Skeletal muscle satellite cell (primary cell): ENCODE data around the gene IL18R1.

Source experiments
- H3K27me3 ChIP-seq: 2 replicates; pipeline ENCODE4 v1.7.0; 2013; ENCODE audit warnings: low read length; ENCODE audit not compliant: control insufficient read depth, insufficient read depth
- H3K36me3 ChIP-seq: 2 replicates; pipeline ENCODE4 v1.7.0; 2013; ENCODE audit warnings: mild to moderate bottlenecking, control low read depth, low read length; ENCODE audit not compliant: insufficient read depth
- H3K4me1 ChIP-seq: 2 replicates; pipeline ENCODE4 v1.7.0; 2013; ENCODE audit warnings: low read length; ENCODE audit not compliant: control insufficient read depth, insufficient read depth
- H3K4me2 ChIP-seq: 2 replicates; pipeline ENCODE4 v1.7.0; 2013; ENCODE audit warnings: mild to moderate bottlenecking, low read length
- H3K4me3 ChIP-seq: 2 replicates; pipeline ENCODE4 v1.7.0; 2013; ENCODE audit warnings: low read length
- H3K9ac ChIP-seq: 2 replicates; pipeline ENCODE4 v1.7.0; 2013; ENCODE audit warnings: mild to moderate bottlenecking, low read depth, low read length, moderate library complexity
- H3K9me3 ChIP-seq: replicated peaks from 2 replicates; pipeline ENCODE4 v1.7.0; 2013; ENCODE audit warnings: mild to moderate bottlenecking, control low read depth, low read length

Gene IL18R1

GRCh38 chr2:102396012-102396411 is 40.4 kb downstream of the IL18R1 start:
- Histone ChIP-seq H3K36me3 (no peaks in the 10 kb centered on the region), H3K4me1 (no peaks in the 10 kb centered on the region), H3K9me3 (no peaks in the 10 kb centered on the region), H3K4me2 (no peak overlapping the region), H3K9ac (no peak overlapping the region), H3K27me3 (peaks cover 13% of the 10 kb centered on the region), H3K4me3 (no peak overlapping the region)

- H3K36me3 ChIP-seq = no peaks in the 10 kb centered on the region
- no peaks in the 10 kb centered on the region for H3K9me3 ChIP-seq
- H3K4me2 ChIP-seq = no peak overlapping the region
- no peaks in the 10 kb centered on the region for H3K4me1 ChIP-seq
- no peak overlapping the region for H3K4me3 ChIP-seq
- H3K9ac ChIP-seq = no peak overlapping the region
- peaks cover 13% of the 10 kb centered on the region for H3K27me3 ChIP-seq
Measured at GRCh38 chr2:102397209-102397608, 41.6 kb downstream of the IL18R1 start.

- no peak overlapping the region for H3K4me2 ChIP-seq
- peaks cover 6% of the 10 kb centered on the region for H3K27me3 ChIP-seq
- H3K36me3 ChIP-seq = no peaks in the 10 kb centered on the region
- H3K9ac ChIP-seq = no peak overlapping the region
- no peak overlapping the region for H3K4me3 ChIP-seq
- H3K9me3 ChIP-seq = no peaks in the 10 kb centered on the region
- H3K4me1 ChIP-seq = no peaks in the 10 kb centered on the region
Measured at GRCh38 chr2:102399499-102400141, 44.0 kb downstream of the IL18R1 start.

DNA sequence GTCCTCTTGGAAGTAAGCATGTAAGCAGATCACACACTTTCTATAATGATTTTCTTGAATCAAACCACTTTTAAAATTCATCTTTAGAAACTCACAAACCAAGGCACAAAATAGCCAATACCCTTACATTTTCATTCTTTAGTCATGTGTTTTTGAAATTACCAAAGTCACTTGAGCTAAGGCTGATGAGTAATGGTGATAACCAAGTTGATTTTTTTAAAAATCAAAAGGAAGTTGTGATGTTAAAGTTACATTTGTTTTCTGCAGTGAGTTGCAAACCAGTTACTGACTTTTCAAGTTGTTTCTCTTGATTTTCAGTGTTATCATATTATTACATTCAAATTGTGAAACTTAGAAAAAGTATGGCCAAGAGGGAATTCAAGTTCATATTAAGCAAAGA is 45.9 kb downstream of the IL18R1 start:
- Histone ChIP-seq H3K36me3 (no peaks in the 10 kb centered on the region), H3K9me3 (no peaks in the 10 kb centered on the region), H3K9ac (no peak overlapping the region), H3K4me3 (no peak overlapping the region), H3K4me2 (no peak overlapping the region), H3K27me3 (peaks cover 6% of the 10 kb centered on the region), H3K4me1 (no peaks in the 10 kb centered on the region)

DNA sequence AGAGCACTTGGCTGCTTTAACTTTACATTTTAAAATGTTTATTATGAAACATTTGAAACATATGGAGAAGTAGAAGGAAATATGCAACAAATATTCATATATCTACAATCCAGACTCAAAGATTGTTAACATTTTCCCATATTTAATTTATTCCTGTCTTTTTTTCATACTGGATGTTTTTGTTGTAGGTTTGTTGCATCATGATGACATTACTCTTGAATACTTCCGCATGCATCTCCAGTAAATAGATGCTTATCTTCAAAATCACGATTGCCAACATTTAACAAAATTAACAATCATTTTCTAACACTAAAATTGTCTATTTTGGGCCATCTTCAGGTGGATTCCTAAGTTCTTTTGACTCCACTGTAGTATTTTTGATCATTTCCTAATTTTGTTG is 46.3 kb downstream of the IL18R1 start:
- Histone ChIP-seq H3K4me2 (no peak overlapping the region), H3K9me3 (no peaks in the 10 kb centered on the region), H3K4me3 (no peak overlapping the region), H3K36me3 (no peaks in the 10 kb centered on the region), H3K9ac (no peak overlapping the region), H3K27me3 (peaks cover 6% of the 10 kb centered on the region), H3K4me1 (no peaks in the 10 kb centered on the region)

DNA sequence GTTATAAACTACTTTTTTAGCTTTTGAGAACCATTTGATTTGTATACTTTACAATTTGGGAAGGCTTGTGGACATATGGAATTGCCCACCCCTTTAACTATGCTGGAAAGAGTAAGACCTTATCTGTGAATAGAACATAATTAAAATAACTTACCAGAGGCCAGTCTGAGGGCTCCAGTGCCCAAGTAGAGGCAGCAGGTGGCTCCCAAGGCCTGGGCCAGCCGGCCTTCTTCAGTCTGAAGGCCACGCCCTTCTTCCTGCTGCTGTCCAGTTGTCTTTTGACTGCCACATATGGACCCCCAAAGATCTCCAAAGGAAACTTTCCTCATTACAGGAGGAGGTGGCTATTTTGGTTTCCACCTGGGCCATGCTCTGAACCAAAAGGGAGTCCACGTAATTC is 55.4 kb downstream of the IL18R1 start:
- Histone ChIP-seq H3K27me3 (peaks cover 7% of the 10 kb centered on the region), H3K36me3 (no peaks in the 10 kb centered on the region), H3K9me3 (no peaks in the 10 kb centered on the region), H3K9ac (no peak overlapping the region), H3K4me1 (no peaks in the 10 kb centered on the region), H3K4me2 (no peak overlapping the region), H3K4me3 (no peak overlapping the region)

- Histone ChIP-seq H3K4me1 (no peaks in the 10 kb centered on the region), H3K9ac (no peak overlapping the region), H3K4me2 (no peak overlapping the region), H3K9me3 (no peaks in the 10 kb centered on the region), H3K27me3 (peaks cover 7% of the 10 kb centered on the region), H3K36me3 (no peaks in the 10 kb centered on the region), H3K4me3 (no peak overlapping the region)
Measured at GRCh38 chr2:102412199-102412598, 56.6 kb downstream of the IL18R1 start.

DNA sequence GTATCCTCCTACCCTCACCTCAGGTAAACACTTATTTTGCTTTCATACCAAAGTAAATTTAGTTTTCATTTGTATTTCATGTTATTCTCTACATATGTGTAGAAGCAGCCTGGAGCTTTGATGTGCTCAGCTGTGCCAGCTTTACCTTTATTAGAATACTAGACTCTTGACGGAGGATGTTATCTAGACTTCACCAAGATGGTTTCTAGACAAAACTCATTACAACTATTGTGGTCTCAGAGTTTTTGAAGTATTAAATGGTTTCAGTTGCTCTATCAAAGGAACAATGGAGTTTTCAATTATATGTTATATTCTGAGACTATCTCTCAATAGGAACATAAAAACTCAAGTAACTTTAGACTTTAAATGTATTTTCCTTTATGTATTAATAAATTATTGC is 62.4 kb downstream of the IL18R1 start:
- Histone ChIP-seq H3K36me3 (no peaks in the 10 kb centered on the region), H3K9me3 (no peaks in the 10 kb centered on the region), H3K4me1 (no peaks in the 10 kb centered on the region), H3K9ac (no peak overlapping the region), H3K4me2 (no peak overlapping the region), H3K27me3 (peaks cover 40% of the 10 kb centered on the region), H3K4me3 (no peak overlapping the region)

- H3K36me3 ChIP-seq = no peaks in the 10 kb centered on the region
- no peak overlapping the region for H3K4me3 ChIP-seq
- no peak overlapping the region for H3K9ac ChIP-seq
- H3K4me2 ChIP-seq = no peak overlapping the region
- no peaks in the 10 kb centered on the region for H3K9me3 ChIP-seq
- no peaks in the 10 kb centered on the region for H3K4me1 ChIP-seq
- peaks cover 39% of the 10 kb centered on the region for H3K27me3 ChIP-seq
Measured at GRCh38 chr2:102418421-102418961, 62.9 kb downstream of the IL18R1 start.

GRCh38 chr2:102420290-102420689 is 64.7 kb downstream of the IL18R1 start:
- no peak overlapping the region for H3K4me3 ChIP-seq
- H3K4me1 ChIP-seq = no peaks in the 10 kb centered on the region
- peaks cover 46% of the 10 kb centered on the region for H3K27me3 ChIP-seq
- no peaks in the 10 kb centered on the region for H3K9me3 ChIP-seq
- H3K36me3 ChIP-seq = no peaks in the 10 kb centered on the region
- no peak overlapping the region for H3K9ac ChIP-seq
- H3K4me2 ChIP-seq = no peak overlapping the region

DNA sequence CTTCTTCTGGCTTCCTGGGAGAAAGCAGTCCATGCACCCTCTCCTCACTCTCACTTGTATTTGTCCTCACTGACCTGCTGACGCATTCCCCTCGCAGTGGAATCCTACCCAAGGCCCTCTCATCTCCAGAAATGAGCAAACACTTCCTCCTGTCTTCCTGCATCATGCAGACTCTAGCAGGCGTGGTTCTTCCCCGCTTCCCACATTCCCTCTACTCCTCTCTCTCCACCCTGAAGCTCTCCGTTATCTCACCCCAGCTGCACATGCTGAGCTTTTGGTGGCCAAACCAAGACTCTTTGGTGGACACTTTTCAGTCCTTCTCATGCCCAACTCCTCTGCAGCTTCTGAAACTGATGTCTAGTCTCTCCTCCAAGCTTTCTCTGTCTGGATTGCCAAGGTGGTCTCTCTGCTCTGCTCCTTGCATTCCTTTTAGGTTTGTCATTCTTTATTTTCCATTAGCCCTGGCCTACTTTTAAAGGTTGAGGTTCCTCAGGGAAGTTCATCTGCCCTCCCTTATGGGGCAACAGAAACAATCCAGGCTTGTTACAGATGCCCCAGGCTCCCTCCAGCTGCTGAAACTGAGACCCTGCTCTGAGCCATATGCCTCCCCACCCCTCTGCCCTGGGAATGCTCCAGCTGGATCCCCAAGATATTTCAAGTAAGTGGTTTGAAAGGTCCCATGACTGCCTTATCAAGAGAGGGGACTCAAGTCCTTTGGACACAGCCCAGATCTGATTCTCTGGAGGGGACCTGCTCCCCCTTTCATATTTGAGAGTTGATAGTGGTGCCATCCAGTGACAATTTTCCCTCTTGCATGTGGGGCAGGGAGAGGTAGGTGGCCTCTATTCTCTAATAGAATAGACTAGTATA is 66.5 kb downstream of the IL18R1 start:
- no peaks in the 10 kb centered on the region for H3K4me1 ChIP-seq
- H3K27me3 ChIP-seq = peaks cover 50% of the 10 kb centered on the region
- no peak overlapping the region for H3K4me3 ChIP-seq
- H3K4me2 ChIP-seq = no peak overlapping the region
- no peaks in the 10 kb centered on the region for H3K9me3 ChIP-seq
- H3K36me3 ChIP-seq = no peaks in the 10 kb centered on the region
- no peak overlapping the region for H3K9ac ChIP-seq
